SK-N-SH (cell line): ENCODE measurements around the gene IL17A. TPM values are rescaled to one million over a fixed set of nuclear protein-coding genes. Genes with fewer than 3 reads are reported as not detected.
"Not testable (repeated sequence)": the region's sequence is repeated elsewhere in the genome, so short reads cannot be mapped to it uniquely, and the experiment has no call there.

Experiments
- CTCF ChIA-PET: fragments of 300-600, 350-600 bp; formaldehyde crosslinking; extraction: SDS; loops from one replicate; lab custom pipeline; 2021; lab: Yijun Ruan, JAX
- POLR2A ChIA-PET: fragments of 350-600 bp; sonication (Branson Sonifier 250); formaldehyde crosslinking; extraction: SDS; loops from one replicate; lab custom pipeline; 2020; ENCODE audit warnings: antibody characterized with exemption, inconsistent platforms; lab: Yijun Ruan, JAX
- DNase-seq: peaks from one replicate; pipeline ENCODE4 v3.0.0; 2012
- H2AFZ ChIP-seq: fragments of 200-600 bp; sonication (generic); 2 replicates; pipeline ENCODE4 v1.8.1; 2016; ENCODE audit warnings: antibody characterized with exemption, mild to moderate bottlenecking, low read depth
- H3F3A ChIP-seq: fragments of 200-600 bp; sonication (generic); replicated peaks from 2 replicates; pipeline ENCODE3; 2016; ENCODE audit warnings: antibody characterized with exemption, mild to moderate bottlenecking; ENCODE audit not compliant: insufficient read depth
- H3K27ac ChIP-seq, 2 experiments: fragments of 200-500 bp in 1 of 2; fragments of 200-600 bp in 1 of 2; sonication (Bioruptor generic) in 1 of 2; sonication (generic), shearing (Covaris generic) in 1 of 2; 2 replicates each; pipeline versions ENCODE4 v1.5.1 to v1.6.1; 2014 to 2016; ENCODE audit warnings: low read depth in 2 of 2, inconsistent platforms in 1 of 2, low read length in 1 of 2, mild to moderate bottlenecking in 1 of 2, mixed read lengths in 1 of 2
- H3K27me3 ChIP-seq: fragments of 200-600 bp; sonication (generic), shearing (Covaris generic); 2 replicates; pipeline ENCODE4 v1.6.1; 2016; ENCODE audit warnings: mixed run types; ENCODE audit not compliant: insufficient read depth
- H3K36me3 ChIP-seq, 2 experiments: fragments of 200-500 bp in 1 of 2; fragments of 200-600 bp in 1 of 2; sonication (Bioruptor generic) in 1 of 2; sonication (generic) in 1 of 2; replicated peaks in 1 of 2; 2 replicates each; pipeline versions ENCODE3 to v1.5.1; 2014 to 2016; ENCODE audit warnings: low read length in 1 of 2, mild to moderate bottlenecking in 1 of 2; ENCODE audit not compliant: insufficient read depth in 2 of 2, control insufficient read depth in 1 of 2
- H3K4me1 ChIP-seq, 2 experiments: fragments of 200-500 bp in 1 of 2; fragments of 200-600 bp in 1 of 2; sonication (Bioruptor generic) in 1 of 2; sonication (generic), shearing (Covaris generic) in 1 of 2; 2 replicates each; pipeline versions ENCODE4 v1.5.1 to v1.6.1; 2014 to 2016; ENCODE audit warnings: low read depth in 1 of 2, low read length in 1 of 2, mixed run types in 1 of 2; ENCODE audit not compliant: insufficient read depth in 2 of 2, control insufficient read depth in 1 of 2
- H3K4me2 ChIP-seq: fragments of 200-600 bp; sonication (generic), shearing (Covaris generic); 2 replicates; pipeline ENCODE4 v1.6.1; 2017; ENCODE audit warnings: mixed run types
- H3K4me3 ChIP-seq, 2 experiments: fragments of 200-500 bp in 1 of 2; fragments of 200-600 bp in 1 of 2; sonication (Bioruptor generic) in 1 of 2; sonication (generic), shearing (Covaris generic) in 1 of 2; 2 replicates each; pipeline versions ENCODE4 v1.5.1 to v1.8.1; 2014 to 2016; ENCODE audit warnings: low read depth in 2 of 2, inconsistent platforms in 1 of 2, low read length in 1 of 2, mild to moderate bottlenecking in 1 of 2, mixed read lengths in 1 of 2, moderate library complexity in 1 of 2
- H3K79me2 ChIP-seq: fragments of 200-600 bp; sonication (generic); 2 replicates; pipeline ENCODE4 v1.8.1; 2017; ENCODE audit warnings: mild to moderate bottlenecking; ENCODE audit not compliant: insufficient read depth
- H3K9ac ChIP-seq: fragments of 200-600 bp; sonication (generic); 2 replicates; pipeline ENCODE4 v1.6.1; 2017; ENCODE audit warnings: mixed run types
- H3K9me2 ChIP-seq: fragments of 200-600 bp; sonication (generic); 2 replicates; pipeline ENCODE4 v1.6.1; 2017; ENCODE audit warnings: mixed run types
- H3K9me3 ChIP-seq: fragments of 200-600 bp; sonication (generic); 2 replicates; pipeline ENCODE4 v1.6.1; 2017; ENCODE audit warnings: mixed run types, mild to moderate bottlenecking, moderate library complexity
- H4K20me1 ChIP-seq: fragments of 200-600 bp; sonication (generic); 2 replicates; pipeline ENCODE4 v1.6.1; 2017; ENCODE audit warnings: mild to moderate bottlenecking, mixed run types; ENCODE audit not compliant: insufficient read depth
- FOSL2 ChIP-seq: IDR thresholded peaks from 2 replicates; pipeline ENCODE4 v1.4.0; 2012; ENCODE audit warnings: low read depth, mild to moderate bottlenecking, moderate library complexity, borderline replicate concordance
- FOXJ3 ChIP-seq: sonication (generic); formaldehyde crosslinking; IDR thresholded peaks from 2 replicates; pipeline ENCODE4 v1.5.1; 2020; ENCODE audit warnings: mild to moderate bottlenecking, missing genetic modification reagents
- FOXM1 ChIP-seq: IDR thresholded peaks from 2 replicates; pipeline ENCODE4 v1.4.0; 2012; ENCODE audit warnings: low read depth, mild to moderate bottlenecking
- JUND ChIP-seq: IDR thresholded peaks from 2 replicates; pipeline ENCODE4 v1.4.0; 2012
- MAX ChIP-seq: IDR thresholded peaks from 2 replicates; pipeline ENCODE4 v1.4.0; 2012; ENCODE audit warnings: low read depth
- NFIC ChIP-seq: IDR thresholded peaks from 2 replicates; pipeline ENCODE4 v1.4.0; 2012; ENCODE audit warnings: borderline replicate concordance
- NRF1 ChIP-seq: IDR thresholded peaks from 2 replicates; pipeline ENCODE4 v1.6.1; 2012; ENCODE audit warnings: low read depth, mild to moderate bottlenecking, low read length
- RAD21 ChIP-seq: IDR thresholded peaks from 2 replicates; pipeline ENCODE4 v1.6.1; 2012; ENCODE audit warnings: mild to moderate bottlenecking, low read length
- RXRA ChIP-seq: IDR thresholded peaks from 2 replicates; pipeline ENCODE4 v1.4.0; 2012; ENCODE audit warnings: low read depth, mild to moderate bottlenecking, borderline replicate concordance
- TAF1 ChIP-seq: IDR thresholded peaks from 2 replicates; pipeline ENCODE4 v1.6.1; 2012; ENCODE audit warnings: low read depth, mild to moderate bottlenecking, low read length, moderate library complexity, borderline replicate concordance
- WGBS: methylation state at CpG from one replicate; pipeline ENCODE4 v1.1.6; 2017; ENCODE audit warnings: low lambda C conversion rate; 5-methylcytosine and 5-hydroxymethylcytosine counted together
- polyA plus RNA-seq, 3 experiments: library from polyadenylated mRNA; depleted of rRNA; stranded (reverse); fragments of >200 nt; gene quantifications; 2 replicates each; pipeline ENCODE4 v1.2.3, GENCODE V29; 2012

IL17A gene
- polyA plus RNA-seq, 1 of the 3 experiments (the other 2 are of a cell fraction), result not detected

GRCh38 chr6:52164319-52165094, 21.7 kb upstream of the IL17A start:
- no peak for DNase-seq
- Histone ChIP-seq H3K4me3 (no peak overlapping the region), H3K9me3 (no peaks in the 10 kb centered on the region), H3K9me2 (no peaks in the 10 kb centered on the region), H4K20me1 (no peaks in the 10 kb centered on the region), H3K27ac (no peak overlapping the region), H3K4me1 (no peaks in the 10 kb centered on the region; a peak in 1 of 4 replicates), H2AFZ (no peak overlapping the region), H3K27me3 (no peaks in the 10 kb centered on the region), H3K36me3 (no peaks in the 10 kb centered on the region), H3F3A (no peaks in the 10 kb centered on the region), H3K79me2 (no peaks in the 10 kb centered on the region), H3K9ac (no peak overlapping the region), H3K4me2 (no peak overlapping the region)
- POLR2A ChIA-PET, result no interaction called here
- 31% methylated on average over 3 of the region's 3 CpGs for WGBS
- CTCF ChIA-PET, result interaction anchor here (1.0 to 2.0 kb wide), 7 partner anchors 12 to 236 kb away, joined by 3 to 10 read pairs (median 4); no protein-coding TSS in a partner anchor
- TF ChIP-seq RXRA (no peak), FOXJ3 (CRISPR knock-in tag) (no peak), RAD21 (no peak), FOXM1 (no peak), MAX (no peak)

- H3K4me1 ChIP-seq, result no peaks in the 10 kb centered on the region; a peak in 1 of 4 replicates
- no peak for DNase-seq
- no peaks in the 10 kb centered on the region for H3K36me3 ChIP-seq
- no peak overlapping the region for H3K27ac ChIP-seq
- H3K9ac ChIP-seq, result no peak overlapping the region
- ChIA-PET POLR2A (no interaction called here), CTCF (interaction anchor here (0.6 to 1.0 kb wide), 4 partner anchors 67 to 800 kb away, joined by 3 read pairs; no protein-coding TSS in a partner anchor)
- H4K20me1 ChIP-seq, result no peaks in the 10 kb centered on the region
- no peaks in the 10 kb centered on the region for H3K27me3 ChIP-seq
- H3K79me2 ChIP-seq, result no peaks in the 10 kb centered on the region
- H2AFZ ChIP-seq, result no peak overlapping the region
- H3K4me2 ChIP-seq, result no peak overlapping the region
- WGBS, result 16% methylated on average over 1 of the region's 1 CpG
- no peaks in the 10 kb centered on the region for H3K9me2 ChIP-seq
- H3K9me3 ChIP-seq, result no peaks in the 10 kb centered on the region
- H3F3A ChIP-seq, result no peaks in the 10 kb centered on the region
- H3K4me3 ChIP-seq, result no peak overlapping the region
- no peak for TF ChIP-seq JUND
- TF ChIP-seq NFIC, result no peak
- no peak for TF ChIP-seq FOSL2
- TF ChIP-seq RXRA, result no peak
- no peak for TF ChIP-seq TAF1
- no peak for TF ChIP-seq NRF1
- TF ChIP-seq FOXJ3 (CRISPR knock-in tag), result no peak
- TF ChIP-seq, all 33 proteins: peak for 0
Measured at GRCh38 chr6:52167267-52167666, 18.9 kb upstream of the IL17A start.

- DNase-seq, result not testable (repeated sequence)
Measured at GRCh38 chr6:52168351-52168750, 17.8 kb upstream of the IL17A start.

More at GRCh38 chr6:52168351-52168750, 17.8 kb upstream of the IL17A start:
- H3K9me2 ChIP-seq, H3K9me3 ChIP-seq, H3K27ac ChIP-seq, H3K79me2 ChIP-seq, H3K27me3 ChIP-seq, H4K20me1 ChIP-seq, H3K4me1 ChIP-seq, H3F3A ChIP-seq, CTCF ChIA-PET, H2AFZ ChIP-seq, H3K9ac ChIP-seq, H3K4me3 ChIP-seq, H3K36me3 ChIP-seq, POLR2A ChIA-PET, H3K4me2 ChIP-seq: not testable (repeated sequence)
- WGBS, result 18% methylated on average over 3 of the region's 3 CpGs
